B cell (primary cell): ENCODE results near the gene TCP1. TPM values are rescaled to one million over a fixed set of nuclear protein-coding genes. Genes with fewer than 3 reads are reported as not detected.

Experiments
- ATAC-seq: fragments of 200-7000 bp; cut with Tn5 transposase; one replicate; pipeline ENCODE4 v1.10.0; 2021; ENCODE audit warnings: low read depth, mild to moderate bottlenecking, moderate number of reproducible peaks, moderate library complexity
- CTCF ChIA-PET: fragments of 350-600 bp; sonication (Branson Sonifier 250); formaldehyde crosslinking; loops from one replicate; lab custom pipeline; 2021; ENCODE audit warnings: antibody characterized with exemption, inconsistent platforms; lab: Charles Lee
- POLR2A ChIA-PET: fragments of 350-600 bp; sonication (Branson Sonifier 250); formaldehyde crosslinking; loops from one replicate; lab custom pipeline; 2021; ENCODE audit warnings: antibody characterized with exemption; lab: Charles Lee
- DNase-seq: peaks from one replicate; pipeline ENCODE4 v3.0.0; 2013
- H2AFZ ChIP-seq: 2 replicates; pipeline ENCODE4 v1.6.1; 2012; ENCODE audit warnings: mild to moderate bottlenecking, low read depth, low read length; ENCODE audit not compliant: insufficient read depth, poor library complexity, severe bottlenecking
- H3K27ac ChIP-seq, 2 donors: 1 replicate in 1 of 2; 2 replicates in 1 of 2; pipeline ENCODE4 v1.5.1; 2012 to 2013; ENCODE audit warnings: low read length in 2 of 2, mild to moderate bottlenecking in 2 of 2, moderate library complexity in 1 of 2
- H3K27me3 ChIP-seq, 4 experiments: fragments of 200-600 bp in 1 of 4; sonication (generic) in 1 of 4; replicated peaks in 1 of 4; 1 replicate in 2 of 4; 2 replicates in 2 of 4; pipeline versions ENCODE4 v1.6.1 to v1.7.0; 2013 to 2016; ENCODE audit warnings: low read length in 3 of 4, mild to moderate bottlenecking in 2 of 4, mixed read lengths in 1 of 4, moderate library complexity in 1 of 4; ENCODE audit not compliant: insufficient read depth in 4 of 4, control insufficient read depth in 3 of 4; ENCODE audit errors: control extremely low read depth in 1 of 4
- H3K36me3 ChIP-seq, 2 experiments: replicated peaks in 1 of 2; 1 replicate in 1 of 2; 2 replicates in 1 of 2; pipeline versions ENCODE4 v1.6.1 to v1.7.1; 2013; ENCODE audit warnings: low read length in 1 of 2; ENCODE audit not compliant: insufficient read depth in 2 of 2, control insufficient read depth in 1 of 2; ENCODE audit errors: control extremely low read depth in 1 of 2, extremely low read depth in 1 of 2
- H3K4me1 ChIP-seq, 2 donors: fragments of 200-600 bp in 1 of 2; sonication (generic) in 1 of 2; 1 replicate in 1 of 2; 2 replicates in 1 of 2; pipeline versions ENCODE4 v1.5.1 to v1.6.1; 2013 to 2017; ENCODE audit warnings: low read length in 2 of 2; ENCODE audit not compliant: control insufficient read depth in 2 of 2, insufficient read depth in 2 of 2
- H3K4me2 ChIP-seq: replicated peaks from 2 replicates; pipeline ENCODE3; 2012; ENCODE audit warnings: mild to moderate bottlenecking, low read depth, low read length; ENCODE audit not compliant: poor library complexity, severe bottlenecking
- H3K4me3 ChIP-seq, 5 experiments: fragments of 200-600 bp in 1 of 5; sonication (generic) in 1 of 5; 1 replicate in 3 of 5; 2 replicates in 2 of 5; pipeline versions ENCODE4 v1.5.1 to v1.7.0; 2011 to 2016; ENCODE audit warnings: low read length in 4 of 5, mild to moderate bottlenecking in 4 of 5, low read depth in 2 of 5, control low read depth in 1 of 5, moderate library complexity in 1 of 5; ENCODE audit not compliant: insufficient read depth in 1 of 5; ENCODE audit errors: control extremely low read depth in 1 of 5, extremely low read depth in 1 of 5
- H3K79me2 ChIP-seq: fragments of 200-600 bp; sonication (generic); one replicate; pipeline ENCODE4 v1.6.0; 2016; ENCODE audit warnings: low read length; ENCODE audit not compliant: control insufficient read depth, insufficient read depth
- H3K9ac ChIP-seq: fragments of 200-600 bp; sonication (generic); 2 replicates; pipeline ENCODE4 v1.6.1; 2017; ENCODE audit warnings: mild to moderate bottlenecking, low read length, moderate library complexity
- H3K9me3 ChIP-seq, 3 donors: one replicate each; pipeline versions ENCODE4 v1.6.1 to v1.7.1; 2013; ENCODE audit warnings: low read length in 2 of 3; ENCODE audit not compliant: control insufficient read depth in 2 of 3, insufficient read depth in 1 of 3; ENCODE audit errors: control extremely low read depth in 1 of 3
- H4K20me1 ChIP-seq: 2 replicates; pipeline ENCODE4 v1.6.0; 2012; ENCODE audit warnings: mild to moderate bottlenecking, low read length; ENCODE audit not compliant: insufficient read depth, control insufficient read depth, poor library complexity, severe bottlenecking
- H3K27ac Mint-ChIP-seq: one replicate; pipeline ENCODE4 v1.8.0; 2021; ENCODE audit warnings: mixed read lengths
- H3K27me3 Mint-ChIP-seq: one replicate; pipeline ENCODE4 v1.8.0; 2021; ENCODE audit warnings: mixed read lengths
- H3K4me1 Mint-ChIP-seq: one replicate; pipeline ENCODE4 v1.8.0; 2021; ENCODE audit warnings: mixed read lengths
- H3K4me3 Mint-ChIP-seq: one replicate; pipeline ENCODE4 v1.8.0; 2021; ENCODE audit warnings: mixed read lengths
- H3K9me3 Mint-ChIP-seq: one replicate; pipeline ENCODE4 v1.8.0; 2022; ENCODE audit warnings: mixed read lengths; ENCODE audit not compliant: insufficient read depth
- EZH2 ChIP-seq: IDR thresholded peaks from 2 replicates; pipeline ENCODE4 v1.6.1; 2012; ENCODE audit warnings: borderline replicate concordance, low read depth, mild to moderate bottlenecking, moderate library complexity, low read length; ENCODE audit not compliant: insufficient read depth, poor library complexity, severe bottlenecking
- WGBS: methylation state at CpG from one replicate; pipeline ENCODE4 v1.1.5; 2013; ENCODE audit warnings: missing lambda C conversion rate; ENCODE audit not compliant: insufficient coverage; 5-methylcytosine and 5-hydroxymethylcytosine counted together
- intact Hi-C: fragments of 100-400 bp; cut with micrococcal nuclease; formaldehyde crosslinking; loops from one replicate; pipeline ENCODE4 v1.10.0; 2022
- polyA plus RNA-seq: library from polyadenylated mRNA; depleted of rRNA; stranded (reverse); fragments of >200 nt; gene quantifications from 2 replicates; pipeline ENCODE4 v1.2.3, GENCODE V29; 2012
- total RNA-seq, 2 donors: library from RNA; stranded (reverse); fragments of 120-200 nt in 1 of 2; gene quantifications; 1 replicate in 1 of 2; 2 replicates in 1 of 2; pipeline versions ENCODE4 v1.2.3 to v1.2.4, GENCODE V29; 2013 to 2022
- TF ChIP-seq, protein P1 (sequence below): fragments of 200-600 bp; IDR thresholded peaks from one replicate; pipeline ENCODE4 v1.8.0; 2022; ENCODE audit warnings: antibody characterized with exemption, mild to moderate bottlenecking

TCP1 gene
- total and polyA plus RNA-seq, 2 donors (not counting 1 experiment from before 2014, with no cell fraction given), result 63.8 to 137 TPM

DNA sequence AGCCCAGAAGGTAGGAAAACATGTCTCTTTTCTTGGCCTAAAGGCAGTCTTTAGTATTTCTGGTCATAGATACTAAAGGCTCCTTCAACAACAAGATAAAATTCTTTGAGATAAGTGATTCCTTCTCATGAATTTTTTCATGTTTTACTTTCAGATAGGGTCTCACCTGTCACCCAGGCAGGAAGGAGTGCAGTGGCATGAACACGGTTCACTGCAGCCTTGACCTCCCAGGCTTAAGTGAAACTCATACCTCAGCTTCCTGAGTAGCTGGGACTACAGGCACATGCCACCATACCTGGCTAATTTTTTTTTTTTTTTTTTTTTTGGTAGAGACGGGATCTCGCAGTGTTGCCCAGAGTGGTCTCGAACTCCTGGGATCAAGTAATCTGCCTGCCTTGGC, 19.7 kb upstream of the TCP1 start:
- intact Hi-C loops, result no loop called here
- POLR2A ChIA-PET, result no interaction called here
- no peak overlapping the region for H3K27ac ChIP-seq
- H2AFZ ChIP-seq, result no peak overlapping the region
- no peak overlapping the region for H3K4me2 ChIP-seq
- Mint-ChIP-seq H3K9me3 (no peaks in the 10 kb centered on the region), H3K4me3 (no peak overlapping the region), H3K27me3 (no peaks in the 10 kb centered on the region), H3K4me1 (peaks cover 8% of the 10 kb centered on the region), H3K27ac (no peak overlapping the region)
- no peaks in the 10 kb centered on the region for H3K79me2 ChIP-seq
- no peaks in the 10 kb centered on the region for H3K9me3 ChIP-seq
- H3K36me3 ChIP-seq, result no peaks in the 10 kb centered on the region
- ATAC-seq, result no peak
- no peak for DNase-seq
- 67% methylated on average over 1 of the region's 4 CpGs for WGBS
- CTCF ChIA-PET, result no interaction called here
- TF ChIP-seq EZH2, result no peak
- TF ChIP-seq, protein P1, sequence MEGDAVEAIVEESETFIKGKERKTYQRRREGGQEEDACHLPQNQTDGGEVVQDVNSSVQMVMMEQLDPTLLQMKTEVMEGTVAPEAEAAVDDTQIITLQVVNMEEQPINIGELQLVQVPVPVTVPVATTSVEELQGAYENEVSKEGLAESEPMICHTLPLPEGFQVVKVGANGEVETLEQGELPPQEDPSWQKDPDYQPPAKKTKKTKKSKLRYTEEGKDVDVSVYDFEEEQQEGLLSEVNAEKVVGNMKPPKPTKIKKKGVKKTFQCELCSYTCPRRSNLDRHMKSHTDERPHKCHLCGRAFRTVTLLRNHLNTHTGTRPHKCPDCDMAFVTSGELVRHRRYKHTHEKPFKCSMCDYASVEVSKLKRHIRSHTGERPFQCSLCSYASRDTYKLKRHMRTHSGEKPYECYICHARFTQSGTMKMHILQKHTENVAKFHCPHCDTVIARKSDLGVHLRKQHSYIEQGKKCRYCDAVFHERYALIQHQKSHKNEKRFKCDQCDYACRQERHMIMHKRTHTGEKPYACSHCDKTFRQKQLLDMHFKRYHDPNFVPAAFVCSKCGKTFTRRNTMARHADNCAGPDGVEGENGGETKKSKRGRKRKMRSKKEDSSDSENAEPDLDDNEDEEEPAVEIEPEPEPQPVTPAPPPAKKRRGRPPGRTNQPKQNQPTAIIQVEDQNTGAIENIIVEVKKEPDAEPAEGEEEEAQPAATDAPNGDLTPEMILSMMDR, result no peak
- no peak overlapping the region for H3K9ac ChIP-seq
- H3K4me3 ChIP-seq, result no peak overlapping the region
- no peaks in the 10 kb centered on the region for H3K27me3 ChIP-seq
- no peaks in the 10 kb centered on the region for H4K20me1 ChIP-seq
- no peaks in the 10 kb centered on the region for H3K4me1 ChIP-seq

DNA sequence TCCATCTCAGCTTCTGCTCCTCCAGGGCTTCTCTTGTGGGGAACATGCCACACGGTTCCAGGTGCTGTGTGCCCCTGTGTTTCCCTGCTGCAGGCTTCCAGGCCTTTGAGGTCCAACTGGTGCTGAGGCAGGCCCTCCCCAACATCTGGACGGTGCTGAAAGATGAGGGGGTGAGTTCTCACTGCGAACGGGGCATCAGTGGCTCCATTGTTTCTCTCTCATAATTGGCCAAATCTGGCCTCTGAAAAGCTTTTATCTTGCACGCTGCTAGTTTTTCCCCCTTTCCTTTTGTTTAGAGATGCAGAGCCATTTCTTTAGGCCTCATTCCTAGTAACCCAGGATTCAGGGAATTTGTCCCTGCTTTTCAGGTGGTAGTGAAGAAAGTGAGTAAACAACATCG, 19.2 kb upstream of the TCP1 start:
- Mint-ChIP-seq H3K4me1 (peaks cover 8% of the 10 kb centered on the region), H3K9me3 (no peaks in the 10 kb centered on the region), H3K27ac (no peak overlapping the region), H3K4me3 (no peak overlapping the region), H3K27me3 (no peaks in the 10 kb centered on the region)
- Histone ChIP-seq H3K36me3 (no peaks in the 10 kb centered on the region), H3K27me3 (no peaks in the 10 kb centered on the region), H3K4me1 (no peaks in the 10 kb centered on the region), H4K20me1 (no peaks in the 10 kb centered on the region), H3K4me2 (no peak overlapping the region), H2AFZ (no peak overlapping the region), H3K9me3 (no peaks in the 10 kb centered on the region), H3K4me3 (no peak overlapping the region), H3K27ac (no peak overlapping the region), H3K9ac (no peak overlapping the region), H3K79me2 (no peaks in the 10 kb centered on the region)
- POLR2A ChIA-PET, result no interaction called here
- TF ChIP-seq EZH2, result no peak
- TF ChIP-seq, protein P1, result no peak
- WGBS, result 100% methylated on average over 1 of the region's 6 CpGs
- CTCF ChIA-PET, result no interaction called here
- intact Hi-C loops, result no loop called here
- ATAC-seq (no peak), DNase-seq (no peak)
